SK-N-SH (cell line): ENCODE measurements around the gene ROBO3.

Experiments used
- EZH2phosphoT487 ChIP-seq: fragments of 200-600 bp; sonication (generic); IDR thresholded peaks from 2 replicates; pipeline ENCODE4 v1.6.1; 2017; ENCODE audit warnings: low read depth, mixed run types, mild to moderate bottlenecking, antibody characterized with exemption, moderate library complexity, borderline replicate concordance
- JUND ChIP-seq: IDR thresholded peaks from 2 replicates; pipeline ENCODE4 v1.4.0; 2012
- POLR2AphosphoS5 ChIP-seq: IDR thresholded peaks from 2 replicates; pipeline ENCODE4 v1.6.1; 2012; ENCODE audit warnings: low read depth, low read length
- RCOR1 ChIP-seq: fragments of 150-350 bp; IDR thresholded peaks from 2 replicates; pipeline ENCODE4 v1.6.1; 2017; ENCODE audit warnings: antibody characterized with exemption, low read length
- RFX5 ChIP-seq: IDR thresholded peaks from 2 replicates; pipeline ENCODE4 v1.6.1; 2012; ENCODE audit warnings: mild to moderate bottlenecking, improper control_type of control experiment, low read length
- TAF1 ChIP-seq: IDR thresholded peaks from 2 replicates; pipeline ENCODE4 v1.6.1; 2012; ENCODE audit warnings: low read depth, mild to moderate bottlenecking, low read length, moderate library complexity, borderline replicate concordance
- TF ChIP-seq, protein P1 (sequence below): fragments of 200-600 bp; sonication (generic); IDR thresholded peaks from 2 replicates; pipeline ENCODE4 v1.6.1; 2017; ENCODE audit warnings: antibody characterized with exemption, mild to moderate bottlenecking, moderate library complexity
- TF ChIP-seq, protein P2 (sequence below): IDR thresholded peaks from 2 replicates; pipeline ENCODE4 v1.4.0; 2012; ENCODE audit warnings: low read depth
- TF ChIP-seq, protein P3 (sequence below): IDR thresholded peaks from 2 replicates; pipeline ENCODE4; 2012

DNA sequence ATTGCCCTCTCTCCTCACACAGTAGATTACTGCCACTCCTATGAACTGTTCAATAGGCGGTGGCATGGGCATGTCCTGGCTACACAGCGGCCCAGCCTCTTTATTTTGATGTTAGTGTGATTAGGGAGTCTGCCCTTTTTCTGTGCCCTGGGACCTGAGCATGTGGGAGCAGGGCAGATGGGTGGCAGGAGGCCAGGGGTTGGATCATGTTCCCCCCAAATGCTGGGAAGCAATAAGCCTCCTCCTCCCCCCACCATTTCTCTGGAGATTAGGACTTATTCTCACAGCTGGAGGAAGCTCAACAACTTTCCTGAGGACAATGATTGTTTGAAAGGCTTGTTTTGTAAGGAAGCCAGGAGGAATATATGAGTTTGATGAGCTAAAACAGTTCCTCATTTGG, 54.7 kb downstream of the ROBO3 start:
- TF ChIP-seq, protein P1, sequence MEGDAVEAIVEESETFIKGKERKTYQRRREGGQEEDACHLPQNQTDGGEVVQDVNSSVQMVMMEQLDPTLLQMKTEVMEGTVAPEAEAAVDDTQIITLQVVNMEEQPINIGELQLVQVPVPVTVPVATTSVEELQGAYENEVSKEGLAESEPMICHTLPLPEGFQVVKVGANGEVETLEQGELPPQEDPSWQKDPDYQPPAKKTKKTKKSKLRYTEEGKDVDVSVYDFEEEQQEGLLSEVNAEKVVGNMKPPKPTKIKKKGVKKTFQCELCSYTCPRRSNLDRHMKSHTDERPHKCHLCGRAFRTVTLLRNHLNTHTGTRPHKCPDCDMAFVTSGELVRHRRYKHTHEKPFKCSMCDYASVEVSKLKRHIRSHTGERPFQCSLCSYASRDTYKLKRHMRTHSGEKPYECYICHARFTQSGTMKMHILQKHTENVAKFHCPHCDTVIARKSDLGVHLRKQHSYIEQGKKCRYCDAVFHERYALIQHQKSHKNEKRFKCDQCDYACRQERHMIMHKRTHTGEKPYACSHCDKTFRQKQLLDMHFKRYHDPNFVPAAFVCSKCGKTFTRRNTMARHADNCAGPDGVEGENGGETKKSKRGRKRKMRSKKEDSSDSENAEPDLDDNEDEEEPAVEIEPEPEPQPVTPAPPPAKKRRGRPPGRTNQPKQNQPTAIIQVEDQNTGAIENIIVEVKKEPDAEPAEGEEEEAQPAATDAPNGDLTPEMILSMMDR: no peak
- no peak for TF ChIP-seq RFX5
- TF ChIP-seq POLR2AphosphoS5: no peak
- TF ChIP-seq JUND: no peak
- TF ChIP-seq, protein P2, sequence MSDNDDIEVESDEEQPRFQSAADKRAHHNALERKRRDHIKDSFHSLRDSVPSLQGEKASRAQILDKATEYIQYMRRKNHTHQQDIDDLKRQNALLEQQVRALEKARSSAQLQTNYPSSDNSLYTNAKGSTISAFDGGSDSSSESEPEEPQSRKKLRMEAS: no peak
- no peak for TF ChIP-seq EZH2phosphoT487
- no peak for TF ChIP-seq TAF1
- TF ChIP-seq, protein P3, sequence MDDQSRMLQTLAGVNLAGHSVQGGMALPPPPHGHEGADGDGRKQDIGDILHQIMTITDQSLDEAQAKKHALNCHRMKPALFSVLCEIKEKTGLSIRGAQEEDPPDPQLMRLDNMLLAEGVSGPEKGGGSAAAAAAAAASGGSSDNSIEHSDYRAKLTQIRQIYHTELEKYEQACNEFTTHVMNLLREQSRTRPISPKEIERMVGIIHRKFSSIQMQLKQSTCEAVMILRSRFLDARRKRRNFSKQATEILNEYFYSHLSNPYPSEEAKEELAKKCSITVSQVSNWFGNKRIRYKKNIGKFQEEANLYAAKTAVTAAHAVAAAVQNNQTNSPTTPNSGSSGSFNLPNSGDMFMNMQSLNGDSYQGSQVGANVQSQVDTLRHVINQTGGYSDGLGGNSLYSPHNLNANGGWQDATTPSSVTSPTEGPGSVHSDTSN: no peak
- no peak for TF ChIP-seq RCOR1
